Endothelial cell of umbilical vein (primary cell): ENCODE measurements around the gene APLP2. TPM values are rescaled to one million over a fixed set of nuclear protein-coding genes. Genes with fewer than 3 reads are reported as not detected.

Experiments
- BruUV-seq: library from RNA; stranded (reverse); fragments of 400-500 nt; replicated peaks from 2 replicates; lab custom pipeline; 2021; lab: Mats Ljungman, UMichigan
- CTCF ChIA-PET: fragments of 300-600, 350-600 bp; sonication (Branson Sonifier 250); formaldehyde crosslinking; loops from one replicate; lab custom pipeline; 2021; ENCODE audit warnings: antibody characterized with exemption, inconsistent platforms; lab: Charles Lee
- POLR2A ChIA-PET: fragments of 300-600, 350-600 bp; sonication (Branson Sonifier 250); formaldehyde crosslinking; loops from one replicate; lab custom pipeline; 2021; ENCODE audit warnings: antibody characterized with exemption, inconsistent platforms; lab: Charles Lee
- DNase-seq: peaks from one replicate; pipeline ENCODE4 v3.0.0-alpha.2; 2011; ENCODE audit warnings: low read depth, low spot score
- FAIRE-seq: peaks from 2 replicates; lab custom pipeline; 2011; peaks lifted over from hg19 to GRCh38; lab: Jason Lieb, UNC
- H2AFZ ChIP-seq: 2 replicates; pipeline ENCODE4 v1.6.0; 2012; ENCODE audit warnings: low read depth, low read length, control low read depth, inconsistent platforms
- H3K27ac ChIP-seq: 2 replicates; pipeline ENCODE4 v1.5.1; 2011; ENCODE audit warnings: low read depth, mild to moderate bottlenecking, control low read depth, low read length, moderate library complexity; ENCODE audit not compliant: insufficient read depth
- H3K27me3 ChIP-seq, 2 experiments: 2 replicates each; pipeline versions ENCODE4 v1.6.0 to v1.6.1; 2011; ENCODE audit warnings: low read length in 2 of 2, mixed read lengths in 1 of 2; ENCODE audit not compliant: control insufficient read depth in 2 of 2, insufficient read depth in 2 of 2
- H3K36me3 ChIP-seq, 2 experiments: 2 replicates in 1 of 2; 3 replicates in 1 of 2; pipeline ENCODE4 v1.5.1; 2011; ENCODE audit warnings: low read length in 2 of 2, mild to moderate bottlenecking in 1 of 2, moderate library complexity in 1 of 2; ENCODE audit not compliant: control insufficient read depth in 2 of 2, insufficient read depth in 2 of 2; ENCODE audit errors: extremely low read depth in 1 of 2
- H3K4me1 ChIP-seq: 3 replicates; pipeline ENCODE4 v1.5.1; 2011; ENCODE audit warnings: mild to moderate bottlenecking, low read length; ENCODE audit not compliant: control insufficient read depth, insufficient read depth; ENCODE audit errors: extremely low read depth
- H3K4me2 ChIP-seq: 2 replicates; pipeline ENCODE4 v1.6.1; 2011; ENCODE audit warnings: low read length, control low read depth, mixed read lengths; ENCODE audit not compliant: insufficient read depth
- H3K4me3 ChIP-seq, 3 experiments: fragments of 200-600 bp in 1 of 3; sonication (generic), shearing (Covaris generic) in 1 of 3; replicated peaks in 1 of 3; 2 replicates each; pipeline ENCODE4 v1.5.1; 2011 to 2016; ENCODE audit warnings: control low read depth in 3 of 3, low read length in 3 of 3, mild to moderate bottlenecking in 2 of 3, inconsistent platforms in 1 of 3, low read depth in 1 of 3, moderate library complexity in 1 of 3; ENCODE audit not compliant: insufficient read depth in 1 of 3
- H3K79me2 ChIP-seq: 2 replicates; pipeline ENCODE4 v1.6.0; 2012; ENCODE audit warnings: low read length, inconsistent platforms; ENCODE audit not compliant: control insufficient read depth, insufficient read depth
- H3K9ac ChIP-seq: replicated peaks from 2 replicates; pipeline ENCODE3; 2011; ENCODE audit warnings: low read length, control low read depth; ENCODE audit not compliant: insufficient read depth; ENCODE audit errors: extremely low read depth
- H3K9me1 ChIP-seq: replicated peaks from 3 replicates; pipeline ENCODE4 v1.6.0; 2011; ENCODE audit warnings: mild to moderate bottlenecking, low read length; ENCODE audit not compliant: control insufficient read depth, insufficient read depth; ENCODE audit errors: extremely low read depth
- H3K9me3 ChIP-seq: replicated peaks from 2 replicates; pipeline ENCODE4 v1.5.1; 2012; ENCODE audit warnings: low read length, inconsistent platforms; ENCODE audit not compliant: control insufficient read depth, insufficient read depth
- H4K20me1 ChIP-seq: replicated peaks from 2 replicates; pipeline ENCODE3; 2011; ENCODE audit warnings: mild to moderate bottlenecking, low read length; ENCODE audit not compliant: control insufficient read depth, insufficient read depth; ENCODE audit errors: extremely low read depth
- EZH2 ChIP-seq: IDR thresholded peaks from 2 replicates; pipeline ENCODE4 v1.6.1; 2012; ENCODE audit warnings: borderline replicate concordance, low read depth, mild to moderate bottlenecking, moderate library complexity, low read length, inconsistent platforms; ENCODE audit not compliant: severe bottlenecking
- FOS ChIP-seq: IDR thresholded peaks from 2 replicates; pipeline ENCODE4 v1.6.1; 2011; ENCODE audit warnings: mild to moderate bottlenecking, low read length, moderate library complexity, borderline replicate concordance; ENCODE audit not compliant: insufficient read depth
- GATA2 ChIP-seq: IDR thresholded peaks from 2 replicates; pipeline ENCODE4 v1.7.0; 2011; ENCODE audit warnings: low read depth, mild to moderate bottlenecking, moderate library complexity, mixed read lengths, low read length; ENCODE audit not compliant: insufficient read length, insufficient read depth
- JUN ChIP-seq: IDR thresholded peaks from 2 replicates; pipeline ENCODE4 v1.6.1; 2011; ENCODE audit warnings: borderline replicate concordance, low read depth; ENCODE audit not compliant: insufficient read length, insufficient read depth
- MYC ChIP-seq: IDR thresholded peaks from one replicate; pipeline ENCODE4 v1.6.1; 2011; ENCODE audit warnings: mild to moderate bottlenecking, low read depth, low read length
- POLR2A ChIP-seq: IDR thresholded peaks from 2 replicates; pipeline ENCODE4 v1.6.1; 2012; ENCODE audit warnings: low read depth, mild to moderate bottlenecking, control low read depth, low read length
- POLR2AphosphoS5 ChIP-seq: IDR thresholded peaks from 2 replicates; pipeline ENCODE4 v1.6.1; 2012; ENCODE audit warnings: low read depth, mild to moderate bottlenecking, control low read depth, low read length, moderate library complexity; ENCODE audit not compliant: insufficient read depth
- dilution Hi-C: fragments of 300-500 bp; cut with MboI; formaldehyde crosslinking; loops from one replicate; pipeline ENCODE4 v1.15.0; 2019; ENCODE audit warnings: low sequenced_read_pairs; ENCODE audit not compliant: extremely low pct_ligation_motif_present
- intact Hi-C: fragments of 100-400 bp; cut with micrococcal nuclease; formaldehyde crosslinking; loops from one replicate; pipeline ENCODE4 v1.10.0; 2022
- polyA plus RNA-seq, 4 experiments: library from polyadenylated mRNA; depleted of rRNA in 3 of 4; stranded (reverse) in 3 of 4; unstranded in 1 of 4; fragments of >200 nt; gene quantifications; 2 replicates each; pipeline versions ENCODE4 v1.2.1 to v1.2.3, GENCODE V29; 2011 to 2012; ENCODE audit warnings: missing spikeins in 1 of 4
- total RNA-seq: library from RNA; stranded (reverse); gene quantifications from 2 replicates; pipeline ENCODE4 v1.2.3, GENCODE V29; 2021
- TF ChIP-seq, protein P1 (sequence below), 2 donors: IDR thresholded peaks; 1 replicate in 1 of 2; 2 replicates in 1 of 2; pipeline ENCODE4 v1.5.1; 2011; ENCODE audit warnings: low read length in 2 of 2, mild to moderate bottlenecking in 2 of 2, moderate library complexity in 2 of 2, control low read depth in 1 of 2, inconsistent platforms in 1 of 2, low read depth in 1 of 2; ENCODE audit not compliant: insufficient read depth in 1 of 2; ENCODE audit errors: extremely low read depth in 1 of 2
- TF ChIP-seq, protein P2 (sequence below): IDR thresholded peaks from 2 replicates; pipeline ENCODE4 v1.6.1; 2011; ENCODE audit not compliant: insufficient read depth, insufficient read length

Gene APLP2
- total and polyA plus RNA-seq, 2 donors (not counting 3 experiments of a cell fraction or from before 2014, with no cell fraction given): 493 to 543 TPM

DNA sequence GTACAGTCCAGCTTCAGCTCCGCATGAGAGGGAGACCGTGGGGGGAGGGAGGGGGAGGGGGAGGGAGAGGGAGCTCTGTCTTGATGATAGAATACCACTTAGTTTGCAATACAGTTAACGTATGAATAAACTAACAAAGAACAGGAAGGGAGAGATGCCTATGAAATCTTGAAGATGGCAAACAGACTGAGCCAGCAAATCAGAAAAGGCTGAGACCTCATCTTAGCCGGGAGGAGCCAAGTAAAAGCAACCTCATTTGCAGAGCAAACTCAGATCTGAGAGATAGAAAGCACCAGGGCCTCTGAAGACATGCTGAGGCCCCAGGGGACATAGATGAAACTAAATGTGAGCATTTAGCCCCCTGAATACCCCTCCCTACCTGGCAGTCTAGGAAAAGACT lies 23.0 kb downstream of the APLP2 start:
- H3K27ac ChIP-seq: no peak overlapping the region
- POLR2A ChIA-PET: no interaction called here
- peaks cover 71% of the 10 kb centered on the region for H3K79me2 ChIP-seq
- no peak overlapping the region for H3K9ac ChIP-seq
- BruUV-seq: no TSS peak
- H2AFZ ChIP-seq: no peak overlapping the region
- CTCF ChIA-PET: no interaction called here
- DNase-seq (no peak), FAIRE-seq (no peak)
- dilution Hi-C loops: no loop called here
- no peaks in the 10 kb centered on the region for H3K36me3 ChIP-seq
- no peak overlapping the region for H3K4me3 ChIP-seq
- TF ChIP-seq, protein P1, sequence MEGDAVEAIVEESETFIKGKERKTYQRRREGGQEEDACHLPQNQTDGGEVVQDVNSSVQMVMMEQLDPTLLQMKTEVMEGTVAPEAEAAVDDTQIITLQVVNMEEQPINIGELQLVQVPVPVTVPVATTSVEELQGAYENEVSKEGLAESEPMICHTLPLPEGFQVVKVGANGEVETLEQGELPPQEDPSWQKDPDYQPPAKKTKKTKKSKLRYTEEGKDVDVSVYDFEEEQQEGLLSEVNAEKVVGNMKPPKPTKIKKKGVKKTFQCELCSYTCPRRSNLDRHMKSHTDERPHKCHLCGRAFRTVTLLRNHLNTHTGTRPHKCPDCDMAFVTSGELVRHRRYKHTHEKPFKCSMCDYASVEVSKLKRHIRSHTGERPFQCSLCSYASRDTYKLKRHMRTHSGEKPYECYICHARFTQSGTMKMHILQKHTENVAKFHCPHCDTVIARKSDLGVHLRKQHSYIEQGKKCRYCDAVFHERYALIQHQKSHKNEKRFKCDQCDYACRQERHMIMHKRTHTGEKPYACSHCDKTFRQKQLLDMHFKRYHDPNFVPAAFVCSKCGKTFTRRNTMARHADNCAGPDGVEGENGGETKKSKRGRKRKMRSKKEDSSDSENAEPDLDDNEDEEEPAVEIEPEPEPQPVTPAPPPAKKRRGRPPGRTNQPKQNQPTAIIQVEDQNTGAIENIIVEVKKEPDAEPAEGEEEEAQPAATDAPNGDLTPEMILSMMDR (IDR thresholded peaks at IDR 0.05; ENCODE audit: extremely low read depth in 1 of 2, insufficient read depth in 1 of 2, low read depth in 1 of 2, low read length in 2 of 2): no peak
- no peak for TF ChIP-seq JUN
- TF ChIP-seq GATA2: no peak
- no peak for TF ChIP-seq MYC
- TF ChIP-seq FOS: no peak
- TF ChIP-seq POLR2AphosphoS5: no peak
- TF ChIP-seq, protein P2, sequence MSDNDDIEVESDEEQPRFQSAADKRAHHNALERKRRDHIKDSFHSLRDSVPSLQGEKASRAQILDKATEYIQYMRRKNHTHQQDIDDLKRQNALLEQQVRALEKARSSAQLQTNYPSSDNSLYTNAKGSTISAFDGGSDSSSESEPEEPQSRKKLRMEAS: no peak
- TF ChIP-seq EZH2: no peak
- no peak for TF ChIP-seq POLR2A
- intact Hi-C loops: no loop called here
- H3K4me1 ChIP-seq: peaks cover 24% of the 10 kb centered on the region
- H4K20me1 ChIP-seq: no peaks in the 10 kb centered on the region
- H3K9me1 ChIP-seq: no peaks in the 10 kb centered on the region
- no peaks in the 10 kb centered on the region for H3K27me3 ChIP-seq
- H3K9me3 ChIP-seq: no peaks in the 10 kb centered on the region
- no peak overlapping the region for H3K4me2 ChIP-seq
